KMS-11 (cell line): ENCODE measurements around the gene HS6ST3.

ENCODE experiments used
- H2AFZ ChIP-seq: fragments of 200-600 bp; sonication (generic); 2 replicates; pipeline ENCODE4 v1.6.1; 2016; ENCODE audit warnings: antibody characterized with exemption, mixed run types, low read depth
- H3K27ac ChIP-seq: fragments of 200-600 bp; sonication (generic); 2 replicates; pipeline ENCODE4 v1.6.1; 2016; ENCODE audit warnings: mild to moderate bottlenecking, mixed run types
- H3K27me3 ChIP-seq: fragments of 200-600 bp; sonication (generic); 2 replicates; pipeline ENCODE4 v1.6.1; 2017; ENCODE audit warnings: mild to moderate bottlenecking, low read depth, mixed run types, moderate library complexity; ENCODE audit not compliant: insufficient read depth
- H3K36me3 ChIP-seq: fragments of 200-600 bp; sonication (generic); 2 replicates; pipeline ENCODE4 v1.6.1; 2017; ENCODE audit warnings: mild to moderate bottlenecking, mixed run types; ENCODE audit not compliant: insufficient read depth
- H3K4me1 ChIP-seq: fragments of 200-600 bp; sonication (generic); 2 replicates; pipeline ENCODE4 v1.6.1; 2016; ENCODE audit warnings: mild to moderate bottlenecking, low read depth, mixed run types; ENCODE audit not compliant: poor library complexity, severe bottlenecking
- H3K4me2 ChIP-seq: fragments of 200-600 bp; sonication (generic); 2 replicates; pipeline ENCODE4 v1.7.0; 2016; ENCODE audit warnings: mild to moderate bottlenecking, mixed run types
- H3K4me3 ChIP-seq: fragments of 200-600 bp; sonication (generic); IDR thresholded peaks from 2 replicates; pipeline ENCODE4 v1.6.1; 2017; ENCODE audit warnings: low read depth, low read length, mixed read lengths; ENCODE audit not compliant: insufficient read depth
- H3K79me2 ChIP-seq: fragments of 200-600 bp; sonication (generic); 2 replicates; pipeline ENCODE4 v1.6.1; 2016; ENCODE audit warnings: low read depth, mixed run types; ENCODE audit not compliant: insufficient read depth
- H3K9ac ChIP-seq: fragments of 200-600 bp; sonication (generic); 2 replicates; pipeline ENCODE4 v1.6.1; 2016; ENCODE audit warnings: mild to moderate bottlenecking, mixed run types
- H4K20me1 ChIP-seq: fragments of 200-600 bp; sonication (generic); 2 replicates; pipeline ENCODE4 v1.6.1; 2016; ENCODE audit warnings: mild to moderate bottlenecking, mixed run types; ENCODE audit not compliant: insufficient read depth
- CTCF ChIP-seq: fragments of 200-600 bp; sonication (generic); conservative IDR thresholded peaks from 2 replicates; pipeline ENCODE4 v1.6.1; 2017; ENCODE audit warnings: low read depth, mild to moderate bottlenecking, antibody characterized with exemption, low read length, moderate library complexity, mixed read lengths

The HS6ST3 gene

GRCh38 chr13:96274046-96274445 lies 184.1 kb downstream of the HS6ST3 start:
- Histone ChIP-seq H4K20me1 (no peaks in the 10 kb centered on the region), H3K4me2 (no peak overlapping the region), H3K36me3 (no peaks in the 10 kb centered on the region), H2AFZ (no peak overlapping the region), H3K4me1 (peaks cover 7% of the 10 kb centered on the region), H3K9ac (no peak overlapping the region), H3K79me2 (no peaks in the 10 kb centered on the region), H3K27me3 (no peaks in the 10 kb centered on the region), H3K27ac (no peak overlapping the region), H3K4me3 (no peak overlapping the region)
- no peak for TF ChIP-seq CTCF

- no peaks in the 10 kb centered on the region for H3K27me3 ChIP-seq
- H2AFZ ChIP-seq, result no peak overlapping the region
- H3K9ac ChIP-seq, result no peak overlapping the region
- H3K27ac ChIP-seq, result no peak overlapping the region
- H3K4me3 ChIP-seq, result no peak overlapping the region
- TF ChIP-seq CTCF, result no peak
- H3K79me2 ChIP-seq, result no peaks in the 10 kb centered on the region
- H3K4me2 ChIP-seq, result no peak overlapping the region
- H3K4me1 ChIP-seq, result no peaks in the 10 kb centered on the region
- no peaks in the 10 kb centered on the region for H4K20me1 ChIP-seq
- H3K36me3 ChIP-seq, result no peaks in the 10 kb centered on the region
Observed at GRCh38 chr13:96279904-96280303, 190.0 kb downstream of the HS6ST3 start.

- H3K4me3 ChIP-seq, result no peak overlapping the region
- H3K27ac ChIP-seq, result no peak overlapping the region
- H3K4me2 ChIP-seq, result no peak overlapping the region
- H3K36me3 ChIP-seq, result no peaks in the 10 kb centered on the region
- no peaks in the 10 kb centered on the region for H3K79me2 ChIP-seq
- H2AFZ ChIP-seq, result no peak overlapping the region
- no peaks in the 10 kb centered on the region for H4K20me1 ChIP-seq
- H3K4me1 ChIP-seq, result no peaks in the 10 kb centered on the region
- no peak overlapping the region for H3K9ac ChIP-seq
- no peak for TF ChIP-seq CTCF
- H3K27me3 ChIP-seq, result no peaks in the 10 kb centered on the region
Observed at GRCh38 chr13:96284971-96285370, 195.1 kb downstream of the HS6ST3 start.

- H4K20me1 ChIP-seq, result no peaks in the 10 kb centered on the region
- H2AFZ ChIP-seq, result no peak overlapping the region
- no peaks in the 10 kb centered on the region for H3K27me3 ChIP-seq
- no peak for TF ChIP-seq CTCF
- H3K4me1 ChIP-seq, result no peaks in the 10 kb centered on the region
- H3K4me3 ChIP-seq, result no peak overlapping the region
- no peak overlapping the region for H3K9ac ChIP-seq
- H3K36me3 ChIP-seq, result no peaks in the 10 kb centered on the region
- no peak overlapping the region for H3K27ac ChIP-seq
- no peaks in the 10 kb centered on the region for H3K79me2 ChIP-seq
- no peak overlapping the region for H3K4me2 ChIP-seq
Observed at GRCh38 chr13:96285729-96286128, 195.8 kb downstream of the HS6ST3 start.
